Hematopoietic multipotent progenitor cell (in vitro differentiated cells): Measurements from ENCODE around the gene GPR37L1. TPM values are rescaled to one million over a fixed set of nuclear protein-coding genes. Genes with fewer than 3 reads are reported as not detected.
"Not testable (repeated sequence)": the region's sequence is repeated elsewhere in the genome, so short reads cannot be mapped to it uniquely, and the experiment has no call there.

ENCODE experiments used
- DNase-seq, 3 donors: peaks; one replicate each; pipeline ENCODE4 v3.0.0-alpha.2; 2011 to 2015; ENCODE audit warnings: low read depth in 2 of 3, low spot score in 2 of 3
- small RNA-seq: library from RNA; depleted of rRNA; stranded (forward); fragments of <200 nt; gene quantifications from one replicate; pipeline ENCODE3, GENCODE V24; 2012
- total RNA-seq: library from RNA; depleted of rRNA; stranded (reverse); fragments of >200 nt; gene quantifications from one replicate; pipeline ENCODE4 v1.2.3, GENCODE V29; 2012

Gene GPR37L1
- total RNA-seq, 1 donor: under 0.01 TPM

GRCh38 chr1:202167054-202167453 is 44.3 kb downstream of the GPR37L1 start:
- not testable (repeated sequence) for DNase-seq

- no peak for DNase-seq
These were observed 45.1 kb downstream of the GPR37L1 start for GRCh38 chr1:202167708-202168415.

GRCh38 chr1:202168861-202169260 is 46.1 kb downstream of the GPR37L1 start:
- no peak for DNase-seq

- DNase-seq: no peak
These were observed 48.0 kb downstream of the GPR37L1 start for GRCh38 chr1:202170726-202171125.

- DNase-seq: no peak
These were observed 48.7 kb downstream of the GPR37L1 start for GRCh38 chr1:202171292-202172014.

GRCh38 chr1:202172015-202172355 is 49.3 kb downstream of the GPR37L1 start:
- DNase-seq: no peak

- DNase-seq: no peak
These were observed 51.3 kb downstream of the GPR37L1 start for GRCh38 chr1:202173993-202174392.

- DNase-seq: no peak
These were observed 54.5 kb downstream of the GPR37L1 start for GRCh38 chr1:202176949-202177927.

GRCh38 chr1:202179828-202180750 is 57.4 kb downstream of the GPR37L1 start:
- DNase-seq: no peak

GRCh38 chr1:202180751-202181139 is 58.0 kb downstream of the GPR37L1 start:
- not testable (repeated sequence) for DNase-seq

GRCh38 chr1:202181586-202181985 is 58.9 kb downstream of the GPR37L1 start:
- DNase-seq: no peak

- no peak for DNase-seq
These were observed 59.5 kb downstream of the GPR37L1 start for GRCh38 chr1:202182040-202182877.

Small RNA genes within 50 kb of the gene (small RNA-seq; reads per million reads assigned to genes)
- gene CRIP1P3: not detected

Other genes starting within 250 kb of the GPR37L1 start
- gene SHISA4, start 234.0 kb upstream of the GPR37L1 start, total RNA-seq: 0.81 TPM
- gene LMOD1, start 176.4 kb upstream of the GPR37L1 start, total RNA-seq: not detected
- 11.6 TPM for gene TIMM17A, start 167.4 kb upstream of the GPR37L1 start, total RNA-seq
- gene RNPEP, start 140.3 kb upstream of the GPR37L1 start, total RNA-seq: 23.2 TPM
- gene ELF3, start 112.3 kb upstream of the GPR37L1 start, total RNA-seq: 1.3 TPM
- gene ARL8A, start 21.8 kb downstream of the GPR37L1 start, total RNA-seq: 37.7 TPM
- 167 TPM for gene PTPN7, start 37.7 kb downstream of the GPR37L1 start, total RNA-seq
- 0.54 TPM for gene LGR6, start 70.9 kb downstream of the GPR37L1 start, total RNA-seq
- 9.2 TPM for gene UBE2T, start 219.0 kb downstream of the GPR37L1 start, total RNA-seq
- 40.1 TPM for gene PPP1R12B, start 225.8 kb downstream of the GPR37L1 start, total RNA-seq